ENCODE data around the gene PRIMPOL.

Gene PRIMPOL

DNA sequence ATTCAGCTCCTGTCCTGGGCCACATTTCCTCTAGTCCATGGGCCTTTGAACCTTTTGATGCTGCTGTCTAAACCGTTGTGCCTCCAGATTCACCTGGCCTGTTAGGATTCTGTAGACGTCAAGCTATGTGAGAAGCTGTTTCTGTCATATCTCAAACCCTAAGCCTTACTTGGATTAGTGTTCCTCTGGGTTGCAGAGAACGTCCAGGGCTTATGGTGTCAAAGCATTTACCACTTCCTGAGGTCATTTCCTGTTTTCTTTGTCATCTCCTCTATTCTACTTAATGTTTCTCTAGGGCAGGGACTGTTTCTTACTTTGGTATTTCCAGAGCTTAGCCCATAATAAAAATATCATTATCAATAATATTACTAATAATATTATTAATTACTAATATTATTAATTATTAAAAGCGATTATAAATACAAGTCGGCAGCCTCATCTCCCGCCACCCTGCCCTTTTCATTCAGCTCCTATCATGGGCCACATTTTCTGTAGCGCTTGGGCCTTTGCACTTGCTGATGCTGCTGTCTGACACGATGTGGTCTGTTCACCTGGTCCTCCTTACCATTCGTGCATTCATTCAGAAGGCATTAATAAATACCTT is 19.1 kb downstream of the PRIMPOL start:
- peak; percentile 18 to 29 for DNase-seq

DNA sequence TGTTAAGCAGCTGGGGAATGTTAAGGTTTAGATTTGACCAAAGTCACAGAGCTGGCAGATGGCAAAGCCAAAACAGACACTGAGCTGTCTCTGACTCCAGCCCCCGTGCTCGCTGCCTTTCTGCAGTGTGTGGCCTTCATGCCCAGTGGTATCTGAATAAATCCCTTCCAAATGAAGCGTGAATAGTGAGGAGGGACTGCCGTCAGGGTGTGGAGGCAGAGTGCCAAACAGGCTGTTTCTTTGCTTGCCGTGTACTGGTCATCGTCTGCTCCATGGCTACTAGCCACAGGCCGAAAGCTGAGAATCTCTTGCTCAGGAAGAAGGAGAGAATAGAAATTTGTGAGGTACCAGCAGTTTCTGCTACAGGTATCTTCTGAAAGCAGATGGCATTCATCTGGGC is 19.7 kb downstream of the PRIMPOL start:
- no peak for DNase-seq

DNA sequence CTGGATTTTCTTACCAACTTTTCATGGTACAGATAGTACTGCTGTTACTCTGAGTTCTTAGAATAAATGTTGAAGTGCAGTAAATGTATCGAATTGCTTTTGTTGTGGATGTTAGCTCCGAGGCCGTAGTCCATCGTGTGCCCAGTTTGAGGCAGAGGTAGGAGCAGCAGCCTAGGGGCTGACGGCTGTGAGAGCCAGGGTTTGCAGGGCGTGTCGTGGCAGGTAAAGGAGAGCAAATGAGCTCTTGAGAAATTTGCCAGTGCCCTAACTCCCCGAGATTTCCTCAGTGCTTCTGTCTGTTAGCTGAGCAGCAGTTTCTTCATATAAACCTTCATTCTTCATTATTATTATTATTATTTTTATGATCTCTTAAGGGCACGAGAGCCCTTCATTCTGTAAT is 21.6 kb downstream of the PRIMPOL start:
- no peak for DNase-seq

DNA sequence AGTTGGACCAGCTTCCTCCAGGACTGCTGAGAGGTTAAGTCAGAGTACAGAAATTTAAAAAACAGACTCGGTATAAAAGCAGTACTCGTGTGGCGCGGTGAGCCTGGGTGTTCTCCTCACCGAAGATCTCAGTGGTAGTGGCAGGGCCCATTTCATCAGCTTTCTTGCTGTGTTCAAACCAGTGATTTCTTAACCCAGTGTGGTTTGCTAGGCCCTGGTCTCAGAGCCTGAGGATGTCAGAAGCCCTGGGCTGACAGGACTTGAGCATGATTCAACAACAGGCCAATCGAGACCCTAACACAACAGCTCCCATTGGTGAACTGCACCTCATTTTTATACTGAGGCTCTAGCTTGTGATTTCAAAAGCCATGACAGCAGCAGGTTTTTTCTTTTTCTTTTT is 23.2 kb downstream of the PRIMPOL start:
- DNase-seq = no peak

DNA sequence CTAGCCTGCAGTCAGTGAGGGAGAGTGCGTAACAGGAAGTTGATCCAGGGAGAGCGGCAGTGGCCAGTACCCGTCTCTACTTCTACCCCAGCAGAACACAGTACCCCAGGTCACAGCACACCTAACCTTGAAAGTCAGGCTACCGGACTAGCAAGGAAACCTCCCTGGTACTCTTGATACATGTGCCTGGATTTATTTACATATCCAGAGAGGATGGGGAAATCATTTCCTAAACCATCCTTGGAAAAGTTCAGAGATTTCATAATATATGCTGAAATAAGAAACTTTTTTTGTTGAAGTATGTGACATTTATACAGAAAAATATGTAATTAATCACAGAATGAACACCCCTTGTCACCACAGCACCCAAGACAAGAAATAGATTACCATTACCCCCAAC is 24.5 kb downstream of the PRIMPOL start:
- no peak for DNase-seq

DNA sequence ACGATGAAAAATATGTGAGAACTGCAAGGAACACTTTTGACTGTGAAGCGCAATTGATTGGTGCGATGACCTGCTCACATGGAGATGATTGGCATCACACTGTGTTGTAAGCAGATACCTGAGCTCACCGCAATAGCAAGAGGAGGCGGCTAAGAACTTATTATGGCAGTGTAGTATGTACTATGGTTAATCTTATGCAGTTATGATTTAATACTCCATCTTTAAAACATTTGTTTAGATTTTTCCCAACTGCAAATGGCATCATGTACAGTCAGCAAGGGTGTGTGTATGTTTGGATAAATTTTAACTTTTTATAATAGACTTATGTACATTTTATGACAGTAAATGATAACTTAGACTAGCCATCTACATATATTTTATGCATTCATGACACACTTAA is 25.5 kb downstream of the PRIMPOL start:
- no peak for DNase-seq

DNA sequence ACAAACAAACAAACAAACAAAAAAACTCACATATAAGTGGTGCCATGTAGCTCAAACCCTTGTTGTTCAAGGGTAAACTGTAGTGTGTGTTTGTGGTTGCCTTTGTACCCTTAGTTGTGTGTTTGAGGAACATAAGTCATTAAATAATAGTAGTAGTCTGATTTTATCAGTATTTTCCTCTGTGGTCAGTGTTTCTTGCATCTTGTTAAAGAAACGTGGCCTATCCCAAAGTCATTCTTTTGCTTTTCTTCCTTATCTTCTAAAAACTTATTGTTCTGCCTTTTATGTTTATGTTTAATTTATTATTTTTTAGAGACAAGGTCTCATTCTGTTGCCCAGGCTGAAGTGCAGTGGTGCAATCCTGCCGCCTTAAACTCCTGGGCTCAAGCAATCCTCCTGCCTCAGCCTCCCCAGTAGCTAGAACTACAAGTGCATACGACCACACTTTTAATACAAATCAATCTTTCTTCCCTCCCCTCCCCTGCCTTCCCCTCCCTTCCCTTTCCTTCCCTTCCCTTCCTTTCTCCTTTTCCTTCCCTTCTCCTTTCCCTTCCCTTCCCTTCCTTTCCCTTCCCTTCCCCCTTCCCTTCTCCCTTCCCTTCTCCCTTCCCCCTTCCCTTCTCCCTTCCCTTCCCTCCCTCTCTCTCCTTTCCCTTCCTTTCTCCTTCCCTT is 26.4 kb downstream of the PRIMPOL start:
- no peak for DNase-seq

DNA sequence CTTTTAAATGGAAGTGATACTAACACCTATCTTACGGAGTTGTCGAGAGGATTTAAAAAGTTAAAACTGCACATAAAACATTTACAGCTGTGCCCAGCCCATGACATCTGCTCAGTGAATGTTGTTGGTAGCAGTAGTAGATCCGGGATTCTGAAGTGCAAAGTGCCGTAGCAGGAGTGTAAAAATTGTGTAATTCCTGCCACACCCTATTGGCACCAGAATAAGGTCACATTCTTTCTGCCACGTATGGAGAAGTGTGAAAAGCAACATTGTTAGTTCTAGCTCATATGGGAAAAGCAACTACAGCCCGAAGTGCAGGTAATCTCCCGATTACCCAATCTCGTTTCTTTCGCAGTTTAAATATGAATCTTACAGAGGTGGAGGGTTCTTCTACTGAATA is 31.2 kb downstream of the PRIMPOL start:
- no peak for DNase-seq

DNA sequence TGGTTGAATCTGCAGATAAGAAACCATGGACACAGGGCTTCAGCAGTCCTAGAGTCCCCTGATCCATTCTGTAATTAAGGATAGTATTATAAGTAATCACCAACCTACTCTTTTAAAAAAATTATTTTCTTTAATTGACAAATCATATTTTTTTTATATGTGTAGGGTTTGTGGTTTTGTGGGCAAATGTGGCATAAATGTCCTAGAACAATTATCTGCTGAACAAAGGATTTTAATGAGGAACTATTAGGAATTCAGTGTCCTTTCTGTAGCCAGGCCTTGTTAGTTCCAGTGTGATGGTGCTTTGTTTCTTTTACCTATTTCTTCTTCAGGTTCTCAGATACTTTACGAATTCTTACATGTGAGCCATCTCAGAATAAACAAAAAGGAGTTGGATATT is 32.4 kb downstream of the PRIMPOL start:
- no peak for DNase-seq

DNA sequence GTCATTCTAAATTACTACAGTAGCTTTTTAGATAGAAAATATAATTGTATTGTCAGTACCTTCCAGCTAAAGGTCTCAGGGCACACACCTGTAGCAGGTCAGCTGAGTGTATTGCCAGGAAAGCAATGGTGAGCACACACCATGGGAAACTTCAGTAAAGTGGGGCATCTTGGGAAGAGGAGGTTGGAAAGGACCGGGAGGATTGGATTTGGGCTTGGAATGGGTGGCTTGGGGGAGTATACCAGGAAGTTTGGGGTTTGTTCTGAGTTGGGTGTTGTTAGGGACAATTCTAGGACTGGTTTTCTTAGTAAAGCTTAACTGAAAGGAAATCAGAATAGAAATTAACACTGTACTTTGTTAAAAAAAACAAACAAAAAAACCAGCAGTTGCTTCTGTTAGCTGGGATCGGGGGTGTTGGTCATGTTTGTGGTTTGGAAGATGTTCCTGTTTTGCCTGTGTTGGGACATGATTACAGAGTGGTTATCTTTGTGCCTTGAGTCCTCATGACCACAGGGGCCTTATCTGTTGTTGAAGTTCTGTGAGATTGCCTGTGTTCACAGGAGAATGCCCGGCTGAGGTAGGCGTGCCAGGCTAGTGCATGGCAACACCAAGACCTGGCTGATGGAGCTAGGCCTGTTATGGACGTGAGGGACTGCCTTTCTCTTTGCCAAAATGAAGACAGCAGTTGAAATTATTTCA is 35.1 kb downstream of the PRIMPOL start:
- peak; percentile 90 to 96 for DNase-seq

DNA sequence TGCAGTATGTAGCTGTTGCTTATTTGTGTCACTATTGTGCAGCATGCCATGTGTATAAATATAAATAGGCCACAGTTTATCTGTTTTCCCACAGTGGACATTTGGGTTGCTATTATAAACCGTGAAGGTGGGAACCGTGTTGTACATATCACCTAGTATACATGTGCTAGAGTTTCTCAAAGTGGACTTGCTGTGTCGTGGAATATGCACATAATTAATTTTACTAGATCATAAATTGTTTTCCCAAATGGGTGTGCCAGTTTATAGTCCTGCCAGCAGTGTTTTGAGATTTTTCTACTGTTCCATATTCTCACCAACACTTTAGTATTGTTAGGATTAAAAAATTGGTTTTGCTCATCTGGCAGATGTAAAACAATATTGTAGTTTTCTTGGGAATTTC is 38.5 kb downstream of the PRIMPOL start:
- no peak for DNase-seq

DNA sequence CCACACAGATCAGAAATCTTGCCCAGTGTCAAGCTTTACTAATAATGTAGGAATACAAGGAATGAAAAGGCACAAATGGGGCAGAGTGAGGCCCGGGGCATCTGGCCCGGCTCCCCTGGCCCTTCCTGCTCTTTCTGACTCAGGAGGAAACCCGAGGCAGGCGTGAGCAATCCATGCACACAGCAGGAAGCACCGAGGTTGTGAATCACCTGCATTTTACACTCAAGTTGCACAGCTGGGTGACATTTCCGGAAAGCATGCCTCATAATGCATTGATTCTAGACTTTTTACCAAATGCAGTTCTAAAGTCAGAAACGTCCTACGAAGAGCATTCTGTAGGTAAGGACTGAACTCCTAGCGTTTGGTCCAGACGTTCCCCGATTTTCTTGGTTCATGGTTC is 38.9 kb downstream of the PRIMPOL start:
- no peak for DNase-seq

DNA sequence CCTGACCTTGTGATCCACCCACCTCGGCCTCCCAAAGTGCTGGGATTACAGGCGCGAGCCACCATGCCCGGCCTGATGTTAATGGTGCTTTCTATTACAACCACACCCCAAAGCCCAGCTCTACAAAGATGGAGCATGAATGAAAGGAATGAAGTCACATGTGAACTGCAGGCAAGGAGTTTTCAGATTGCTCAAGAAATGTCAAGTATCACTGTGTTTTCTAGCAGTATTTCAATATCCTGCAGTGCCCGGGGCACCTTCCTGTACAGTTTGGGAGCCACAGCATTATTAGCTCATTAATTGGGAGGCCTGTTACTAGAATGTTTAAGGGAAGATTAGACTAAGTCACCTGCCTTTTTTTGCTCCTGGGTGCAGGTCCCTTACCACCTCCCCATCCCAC is 40.1 kb downstream of the PRIMPOL start:
- DNase-seq = no peak

DNA sequence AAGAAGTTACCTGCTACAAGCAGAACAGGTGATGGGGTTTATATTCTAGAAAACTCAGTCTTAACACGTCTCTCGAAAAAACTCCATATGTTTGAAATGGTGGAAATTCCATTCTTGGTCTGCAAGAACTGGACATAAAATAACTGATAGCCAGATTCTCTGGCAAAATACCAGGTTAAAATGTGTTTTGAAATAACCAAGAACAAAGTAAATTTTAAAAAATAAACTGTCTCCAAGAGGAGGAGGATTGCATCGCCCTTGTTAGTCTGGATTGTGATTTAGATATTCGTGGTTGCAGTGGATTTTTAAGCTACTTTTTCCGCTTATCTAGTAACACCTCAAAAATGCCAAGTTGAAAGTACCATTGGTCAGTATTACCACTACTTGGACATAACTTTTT is 43.5 kb downstream of the PRIMPOL start:
- no peak for DNase-seq

DNA sequence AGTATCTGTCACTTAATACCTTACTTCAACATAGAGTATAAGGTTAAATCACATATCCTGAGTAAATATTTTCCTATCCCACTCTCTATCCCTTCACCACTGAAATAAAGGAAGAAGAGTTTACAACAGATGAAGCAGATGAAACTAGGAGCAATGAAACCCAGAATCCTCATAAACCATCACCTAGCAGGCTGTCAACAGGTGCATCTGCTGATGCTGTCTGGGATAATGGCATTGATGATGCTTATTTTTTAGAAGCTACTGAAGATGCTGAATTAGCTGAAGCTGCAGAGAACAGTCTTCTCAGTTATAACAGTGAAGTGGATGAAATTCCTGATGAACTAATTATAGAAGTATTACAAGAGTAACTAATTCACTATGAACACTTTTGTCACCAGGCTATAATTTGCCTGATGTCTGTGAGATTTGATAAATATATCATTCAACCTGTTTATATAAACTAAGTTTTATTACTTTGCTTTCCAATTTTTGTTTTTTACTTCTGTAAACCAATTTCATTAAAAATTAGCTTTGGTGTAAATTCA is 44.9 kb downstream of the PRIMPOL start:
- no peak for DNase-seq

DNA sequence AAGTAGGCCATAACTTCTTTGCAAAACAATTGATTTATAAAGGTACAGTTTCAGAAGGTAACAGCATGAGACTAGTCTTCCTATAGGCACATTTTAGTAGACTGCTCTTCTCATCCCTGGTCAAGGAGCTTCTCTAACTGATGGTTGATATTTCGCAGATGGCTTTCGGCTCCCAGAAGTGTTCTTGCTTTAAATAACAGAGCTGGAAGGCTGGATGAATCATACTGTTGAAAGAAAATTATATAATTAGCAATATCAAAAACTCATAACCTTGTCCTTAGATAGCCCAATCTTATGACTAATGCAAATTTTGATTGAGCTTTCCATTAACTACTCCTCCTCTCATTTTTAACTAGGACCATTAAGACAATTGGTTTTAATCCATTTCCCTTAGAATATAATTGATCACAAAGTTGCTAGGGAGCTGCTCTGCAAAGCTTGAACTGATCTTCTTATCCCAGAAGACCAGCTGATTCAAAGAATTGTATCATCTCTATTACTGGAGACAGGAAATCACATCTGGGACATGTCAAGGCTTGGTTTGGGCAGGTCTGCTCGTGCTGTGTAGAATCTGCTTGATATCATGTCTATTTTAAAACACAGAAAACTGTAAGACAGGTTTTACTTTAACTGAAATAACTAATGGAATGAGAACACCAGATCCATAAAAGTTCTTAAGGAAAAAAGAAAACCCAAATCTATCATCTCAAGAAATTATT is 45.8 kb downstream of the PRIMPOL start:
- DNase-seq = no peak

DNA sequence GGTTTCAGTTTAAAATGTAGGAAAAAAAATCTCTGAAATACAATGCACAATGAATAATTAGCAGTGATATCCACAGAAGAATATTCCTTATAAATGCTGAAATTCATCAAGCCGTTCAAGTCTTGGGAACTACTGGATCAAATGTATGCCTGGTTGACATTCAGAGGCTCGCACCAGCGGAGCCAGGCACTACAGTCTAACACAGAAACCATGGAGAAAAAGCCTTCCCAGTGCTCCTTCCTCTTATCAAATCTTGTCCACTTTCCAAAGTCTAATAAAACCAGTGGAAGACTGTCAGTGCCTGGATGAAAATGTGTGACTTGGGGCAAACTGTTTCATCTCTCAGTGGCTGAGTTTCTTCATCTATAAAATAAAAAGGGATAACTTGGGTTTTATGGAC is 48.4 kb downstream of the PRIMPOL start:
- DNase-seq = no peak

DNA sequence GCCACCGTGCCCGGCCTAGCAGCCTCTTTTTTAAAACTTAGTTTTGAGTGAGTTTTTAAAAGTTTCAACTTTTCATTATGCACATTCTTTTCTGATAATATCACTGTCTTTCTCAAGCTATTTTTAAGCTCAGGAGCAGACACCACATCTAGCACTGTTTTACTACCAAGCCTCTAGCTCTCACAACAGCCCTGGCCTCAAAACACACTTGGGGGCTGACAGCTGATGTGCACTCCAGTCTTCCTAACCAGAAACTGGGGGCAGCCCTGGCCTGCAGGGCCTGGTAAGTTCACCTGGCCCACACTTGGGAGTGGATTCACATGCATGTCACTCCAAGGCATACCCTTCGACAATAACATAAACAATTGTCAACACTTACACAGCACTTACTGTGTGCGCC is 50.4 kb downstream of the PRIMPOL start:
- no peak for DNase-seq

DNA sequence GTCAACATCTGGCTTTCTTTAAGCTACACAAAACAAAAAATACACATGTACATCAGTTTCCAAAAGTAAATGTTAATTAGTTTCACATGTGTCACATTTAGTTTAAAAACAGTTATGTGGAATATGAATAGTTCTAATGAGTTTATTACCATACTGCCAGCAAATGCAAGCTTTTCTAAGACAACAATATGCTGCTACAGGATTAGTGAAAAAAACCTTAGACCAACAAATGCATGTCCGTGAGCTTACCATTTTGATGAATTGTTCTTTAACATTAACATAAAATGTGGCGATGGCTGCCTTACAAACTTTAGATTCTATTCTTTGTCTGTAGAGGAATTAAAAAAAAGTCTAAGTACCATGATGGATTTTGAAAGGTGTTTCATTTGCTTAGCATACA is 52.6 kb downstream of the PRIMPOL start:
- no peak for DNase-seq

DNA sequence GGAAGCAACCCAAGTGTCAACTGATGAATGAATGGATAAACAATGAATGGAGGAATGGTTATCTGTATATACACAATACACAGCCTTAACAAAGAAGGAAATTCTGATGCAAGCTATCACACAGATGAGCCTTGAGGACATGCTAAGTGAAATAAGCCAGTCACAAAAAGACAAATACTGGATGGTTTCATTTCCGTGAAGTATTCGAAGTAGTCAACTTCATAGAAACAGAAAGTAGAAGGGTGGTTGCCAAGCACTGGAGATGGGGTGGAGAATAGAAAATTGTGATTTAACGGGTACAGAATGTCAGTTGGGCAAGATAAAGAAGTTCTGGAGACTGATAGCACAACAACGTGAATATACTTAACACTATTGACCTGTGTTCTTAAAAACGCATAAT is 56.2 kb downstream of the PRIMPOL start:
- DNase-seq = no peak

DNA sequence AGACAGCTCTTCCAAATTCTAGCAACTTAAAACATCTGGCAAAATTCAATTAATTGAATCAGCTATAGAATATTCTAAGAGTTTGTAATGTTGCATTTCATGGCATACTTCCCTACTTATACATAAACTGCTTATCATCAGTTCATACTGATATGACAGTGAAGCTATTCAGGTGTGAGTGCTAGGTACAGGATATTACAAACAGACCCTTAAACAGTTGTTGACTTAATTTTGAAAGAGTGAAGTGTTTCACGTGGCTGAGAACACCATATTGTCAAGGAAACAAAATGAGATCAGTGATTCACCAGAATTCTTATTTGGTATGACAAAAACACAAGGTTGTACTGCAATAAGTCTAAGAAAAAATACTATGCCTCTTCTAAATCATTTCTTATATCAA is 56.9 kb downstream of the PRIMPOL start:
- DNase-seq = no peak

DNA sequence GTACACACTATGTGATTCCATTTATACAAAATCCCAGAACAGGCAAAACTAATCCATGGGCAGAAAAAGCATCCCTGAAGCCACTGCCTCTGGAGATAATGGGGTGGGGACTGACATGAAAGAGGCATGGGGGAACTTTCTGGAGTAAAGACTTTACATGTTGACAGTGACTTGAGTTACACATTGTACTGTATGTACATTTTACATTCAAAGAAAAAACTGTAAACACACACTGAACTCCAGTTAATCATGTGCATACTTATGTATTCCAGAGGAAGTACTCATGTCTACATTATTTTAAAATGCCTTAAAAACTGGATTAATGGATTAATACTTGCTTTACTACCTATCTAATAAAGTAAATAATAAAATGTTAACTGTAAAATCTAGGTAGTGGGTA is 62.8 kb downstream of the PRIMPOL start:
- no peak for DNase-seq

DNA sequence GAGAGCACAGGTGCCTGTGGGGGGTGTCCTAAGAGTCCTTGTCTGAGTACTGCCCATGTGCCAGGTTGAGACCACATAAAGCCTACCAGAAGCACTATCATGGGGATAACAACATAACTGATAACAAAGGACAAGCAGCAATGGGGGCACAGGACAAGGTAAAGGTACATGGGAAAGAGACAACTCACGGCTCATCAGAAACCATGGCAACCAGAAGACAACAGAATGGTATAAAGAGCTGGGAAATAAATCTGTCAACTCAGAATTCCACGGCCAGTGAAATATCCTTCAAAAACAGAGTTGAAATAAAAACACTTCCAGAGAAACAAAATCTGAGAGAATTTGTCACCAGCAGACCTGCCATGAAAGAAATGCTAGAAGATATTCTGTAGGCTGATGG is 64.3 kb downstream of the PRIMPOL start:
- no peak for DNase-seq

DNA sequence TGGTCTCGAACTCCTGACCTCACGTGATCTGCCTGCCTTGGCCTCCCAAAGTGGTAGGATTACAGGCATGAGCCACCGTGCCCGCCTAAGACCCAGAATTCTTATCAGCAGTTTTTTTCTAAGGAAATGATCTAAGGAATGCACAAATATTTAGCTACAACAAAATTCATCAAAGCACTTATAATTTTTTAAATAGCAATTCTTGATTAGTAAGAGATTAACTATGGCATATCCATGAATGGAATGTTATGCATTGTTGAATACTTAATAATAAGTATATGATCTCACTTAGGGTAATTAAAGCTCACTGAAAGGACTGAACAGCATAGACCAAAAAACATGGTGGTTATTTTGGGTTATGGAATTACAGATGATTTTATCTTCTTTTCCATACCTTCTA is 66.0 kb downstream of the PRIMPOL start:
- DNase-seq = no peak
